Adrenal gland (tissue), 12 donors: Measurements from ENCODE around the gene COX6B1. TPM values are rescaled to one million over a fixed set of nuclear protein-coding genes. Genes with fewer than 3 reads are reported as not detected.

Source experiments
- DNase-seq, 7 donors: peaks; one replicate each; pipeline ENCODE4 v3.0.0-alpha.2; 2019 to 2020
- H3K27ac ChIP-seq, 5 donors: fragments of 200-600 bp; sonication (generic) in 4 of 5; 1 replicate in 3 of 5; 2 replicates in 2 of 5; pipeline versions ENCODE4 v1.5.1 to v1.8.0; 2016 to 2020; ENCODE audit warnings: mild to moderate bottlenecking in 1 of 5
- H3K27me3 ChIP-seq: fragments of 200-600 bp; 2 replicates; pipeline ENCODE4 v1.8.0; 2021
- H3K36me3 ChIP-seq, 2 donors: fragments of 200-600 bp; replicated peaks in 1 of 2; 1 replicate in 1 of 2; 2 replicates in 1 of 2; pipeline versions ENCODE4 v1.5.1 to v1.8.0; 2018 to 2022
- H3K4me1 ChIP-seq, 2 donors: fragments of 200-600 bp; replicated peaks in 1 of 2; 1 replicate in 1 of 2; 2 replicates in 1 of 2; pipeline versions ENCODE4 v1.5.1 to v1.8.0; 2018 to 2021
- H3K4me3 ChIP-seq, 4 donors: fragments of 200-600 bp; sonication (generic) in 3 of 4; one replicate each; pipeline ENCODE4 v1.5.1; 2016 to 2018
- H3K9me3 ChIP-seq, 3 donors: fragments of 200-600 bp; sonication (generic) in 1 of 3; replicated peaks in 1 of 3; 1 replicate in 2 of 3; 2 replicates in 1 of 3; pipeline versions ENCODE4 v1.5.1 to v1.8.0; 2016 to 2021
- POLR2A ChIP-seq, 2 donors: fragments of 450-650 bp; IDR thresholded peaks; one replicate each; pipeline ENCODE4 v1.6.1; 2017; ENCODE audit warnings: antibody characterized with exemption in 2 of 2, mild to moderate bottlenecking in 2 of 2, moderate library complexity in 1 of 2
- WGBS, 4 donors: extraction: QIAGEN DNeasy Blood & Tissue Kit in 2 of 4; methylation state at CpG; one replicate each; pipeline versions ENCODE4 v1.1.5 to v1.1.7; 2013 to 2017; 5-methylcytosine and 5-hydroxymethylcytosine counted together
- intact Hi-C, 2 donors: fragments of 100-400 bp; cut with DNase I; formaldehyde crosslinking; loops; one replicate each; pipeline versions ENCODE4 v1.14.1 to v1.15.0; 2022 to 2023
- polyA plus RNA-seq, 3 donors: library from polyadenylated mRNA; stranded (reverse); fragments of 200-250 nt in 2 of 3; fragments of 350-450 nt in 1 of 3; fragmentation: Illumina TruSeq in 1 of 3; extraction: RNeasy Lipid Tissue Mini Kit (QIAGEN cat#74804) in 1 of 3; gene quantifications; one replicate each; pipeline ENCODE4 v1.2.3, GENCODE V29; 2013 to 2014
- total RNA-seq, 9 donors: library from RNA; depleted of rRNA in 4 of 9; stranded (reverse); fragments of >200 nt in 4 of 9; fragments of 120-200 nt in 1 of 9; fragmentation: NEBNext Ultra II Directional in 1 of 9; extraction: Animal tissue kit (Norgen Biotek cat#: 25700) in 1 of 9; gene quantifications; one replicate each; pipeline versions ENCODE4 v1.1.0 to v1.2.4, GENCODE V29; 2013 to 2023
- TF ChIP-seq, protein P1 (sequence below), 6 experiments: fragments of 450-650 bp in 4 of 6; fragments of 200-600 bp in 2 of 6; sonication (generic) in 1 of 6; IDR thresholded peaks; 1 replicate in 5 of 6; 2 replicates in 1 of 6; pipeline versions ENCODE4 v1.5.1 to v1.8.0; 2016 to 2021; ENCODE audit warnings: antibody characterized with exemption in 6 of 6, mild to moderate bottlenecking in 2 of 6, moderate library complexity in 1 of 6
- donor health status: healthy with polysubstance abuse.
- donor health status: Bipolar disorder and iron deficiency.
- donor health status: DM: yes; HTN: yes; CAD: no.
- donor health status: DM: no; HTN: no; CAD: no.
- donor health status: DM: no; HTN: no; CAD: no.
- donor health status: DM: yes; HTN: yes; CAD: no.

Gene COX6B1
- total and polyA plus RNA-seq, 12 donors: 289 to 1,985 (median 530) TPM

DNA sequence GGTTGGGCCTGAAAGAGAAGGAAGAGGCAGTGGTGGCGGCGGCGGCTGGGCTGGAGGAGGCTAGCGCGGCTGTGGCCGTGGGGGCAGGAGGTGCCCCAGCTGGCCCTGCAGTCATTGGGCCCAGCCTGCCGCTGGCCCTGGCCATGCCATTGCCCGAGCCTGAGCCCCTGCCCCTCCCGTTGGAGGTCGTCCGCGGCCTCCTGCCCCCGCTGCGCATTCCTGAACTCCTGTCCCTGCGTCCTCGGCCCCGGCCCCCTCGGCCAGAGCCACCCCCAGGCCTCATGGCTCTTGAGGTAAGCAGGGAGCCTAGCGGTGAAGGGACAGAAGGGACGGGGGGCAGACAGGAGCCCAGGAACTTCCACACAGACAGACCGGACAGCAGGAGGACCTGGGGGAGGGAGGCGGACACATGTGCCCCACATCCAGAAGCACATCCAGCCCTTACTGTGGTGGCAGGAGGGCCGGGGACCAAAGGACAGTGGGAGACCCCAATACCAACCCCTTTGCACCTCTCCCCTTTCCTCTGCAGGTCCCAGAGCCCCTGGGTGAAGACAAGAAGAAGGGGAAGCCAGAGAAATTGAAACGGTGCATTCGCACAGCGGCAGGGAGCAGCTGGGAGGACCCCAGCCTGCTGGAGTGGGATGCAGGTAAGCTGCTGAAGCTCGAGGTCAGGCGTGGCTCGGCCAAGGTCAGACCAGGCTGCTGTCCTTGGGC lies 14.2 kb upstream of the COX6B1 start:
- DNase-seq: no peak
- intact Hi-C loops: no loop called here
- peaks cover 7 to 14% of the 10 kb centered on the region in 2 donors for H3K4me1 ChIP-seq
- 84 to 90% (median 87%) methylated on average over 21 to 29 of the region's 29 CpGs for WGBS, 4 donors
- no peaks in the 10 kb centered on the region for H3K9me3 ChIP-seq
- no peaks in the 10 kb centered on the region for H3K27me3 ChIP-seq
- TF ChIP-seq POLR2A (IDR thresholded peaks at IDR 0.05): no peak
- H3K4me3 ChIP-seq: no peak overlapping the region
- no peak overlapping the region for H3K27ac ChIP-seq
- peaks cover 0 to 85% of the 10 kb centered on the region in 2 donors for H3K36me3 ChIP-seq

DNA sequence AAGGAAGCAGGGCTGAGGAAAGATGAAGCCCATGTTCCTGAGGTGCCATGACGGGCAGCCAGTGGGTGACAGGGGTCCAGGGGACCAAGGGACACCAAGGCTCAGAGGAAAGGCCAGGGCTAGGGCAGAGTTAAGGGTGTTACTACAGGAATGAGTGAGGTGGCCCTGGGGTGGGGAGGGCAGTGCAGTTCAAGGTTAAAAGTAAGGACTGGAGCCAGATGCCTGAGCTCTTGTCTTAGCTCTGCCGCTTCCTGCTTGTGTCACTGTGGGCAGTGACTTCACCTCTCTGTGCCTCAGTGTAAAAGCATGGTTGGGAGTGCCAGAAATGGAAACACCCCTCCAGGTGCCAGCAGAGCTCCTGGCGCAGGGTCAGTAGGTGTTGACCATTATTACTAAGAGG lies 11.5 kb upstream of the COX6B1 start:
- Histone ChIP-seq H3K36me3 (peaks cover 0 to 68% of the 10 kb centered on the region in 2 donors), H3K27ac (no peak overlapping the region), H3K4me1 (no peaks in the 10 kb centered on the region), H3K27me3 (no peaks in the 10 kb centered on the region), H3K9me3 (no peaks in the 10 kb centered on the region), H3K4me3 (no peak overlapping the region)
- WGBS, 4 donors: 70 to 86% (median 81%) methylated on average over 2 to 3 of the region's 3 CpGs
- no peak for TF ChIP-seq POLR2A (IDR thresholded peaks at IDR 0.05)
- TF ChIP-seq, protein P1, sequence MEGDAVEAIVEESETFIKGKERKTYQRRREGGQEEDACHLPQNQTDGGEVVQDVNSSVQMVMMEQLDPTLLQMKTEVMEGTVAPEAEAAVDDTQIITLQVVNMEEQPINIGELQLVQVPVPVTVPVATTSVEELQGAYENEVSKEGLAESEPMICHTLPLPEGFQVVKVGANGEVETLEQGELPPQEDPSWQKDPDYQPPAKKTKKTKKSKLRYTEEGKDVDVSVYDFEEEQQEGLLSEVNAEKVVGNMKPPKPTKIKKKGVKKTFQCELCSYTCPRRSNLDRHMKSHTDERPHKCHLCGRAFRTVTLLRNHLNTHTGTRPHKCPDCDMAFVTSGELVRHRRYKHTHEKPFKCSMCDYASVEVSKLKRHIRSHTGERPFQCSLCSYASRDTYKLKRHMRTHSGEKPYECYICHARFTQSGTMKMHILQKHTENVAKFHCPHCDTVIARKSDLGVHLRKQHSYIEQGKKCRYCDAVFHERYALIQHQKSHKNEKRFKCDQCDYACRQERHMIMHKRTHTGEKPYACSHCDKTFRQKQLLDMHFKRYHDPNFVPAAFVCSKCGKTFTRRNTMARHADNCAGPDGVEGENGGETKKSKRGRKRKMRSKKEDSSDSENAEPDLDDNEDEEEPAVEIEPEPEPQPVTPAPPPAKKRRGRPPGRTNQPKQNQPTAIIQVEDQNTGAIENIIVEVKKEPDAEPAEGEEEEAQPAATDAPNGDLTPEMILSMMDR (IDR thresholded peaks at IDR 0.05): no peak
- DNase-seq: no peak
- intact Hi-C loops: no loop called here

DNA sequence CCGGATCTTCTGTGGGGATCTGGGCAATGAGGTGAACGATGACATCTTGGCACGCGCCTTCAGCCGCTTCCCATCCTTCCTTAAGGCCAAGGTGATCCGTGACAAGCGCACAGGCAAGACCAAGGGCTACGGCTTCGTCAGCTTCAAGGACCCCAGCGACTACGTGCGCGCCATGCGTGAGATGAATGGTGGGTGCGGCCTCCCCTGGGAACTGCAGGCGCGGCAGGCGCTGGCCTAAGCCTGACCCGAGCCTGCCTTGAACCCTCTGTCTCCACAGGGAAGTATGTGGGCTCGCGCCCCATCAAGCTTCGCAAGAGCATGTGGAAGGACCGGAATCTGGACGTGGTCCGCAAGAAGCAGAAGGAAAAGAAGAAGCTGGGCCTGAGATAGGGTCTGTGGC lies 11.0 kb upstream of the COX6B1 start:
- intact Hi-C loops: no loop called here
- DNase-seq: no peak
- 83 to 94% (median 91%) methylated on average over 15 to 25 of the region's 25 CpGs for WGBS, 4 donors
- Histone ChIP-seq H3K4me1 (no peaks in the 10 kb centered on the region), H3K9me3 (no peaks in the 10 kb centered on the region), H3K27ac (no peak overlapping the region), H3K27me3 (no peaks in the 10 kb centered on the region), H3K36me3 (peaks cover 0 to 63% of the 10 kb centered on the region in 2 donors), H3K4me3 (no peak overlapping the region)
- TF ChIP-seq, protein P1 (IDR thresholded peaks at IDR 0.05): no peak
- no peak for TF ChIP-seq POLR2A (IDR thresholded peaks at IDR 0.05)

DNA sequence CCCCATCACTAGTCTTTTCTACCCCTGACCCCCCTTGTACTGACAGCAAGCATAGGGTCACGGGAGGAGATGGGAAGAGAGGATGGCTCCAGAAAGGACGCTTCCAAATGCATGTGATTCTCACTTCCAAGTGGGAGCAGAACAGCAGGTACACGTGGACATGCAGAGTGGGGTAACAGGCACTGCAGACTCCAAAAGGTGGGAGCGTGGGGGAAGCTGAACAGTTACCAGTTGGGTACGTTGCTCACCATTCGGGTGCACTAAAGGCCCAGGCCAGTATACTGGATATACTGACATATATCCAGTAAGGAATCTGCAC lies 8.8 kb upstream of the COX6B1 start:
- Histone ChIP-seq H3K9me3 (no peaks in the 10 kb centered on the region), H3K4me1 (no peaks in the 10 kb centered on the region), H3K27me3 (no peaks in the 10 kb centered on the region), H3K36me3 (peaks cover 0 to 42% of the 10 kb centered on the region in 2 donors), H3K27ac (no peak overlapping the region), H3K4me3 (no peak overlapping the region)
- no peak for DNase-seq
- intact Hi-C loops: no loop called here
- TF ChIP-seq, protein P1 (IDR thresholded peaks at IDR 0.05): no peak
- TF ChIP-seq POLR2A (IDR thresholded peaks at IDR 0.05): no peak
- WGBS, 4 donors: 52 to 67% (median 54%) methylated on average over 6 of the region's 6 CpGs

DNA sequence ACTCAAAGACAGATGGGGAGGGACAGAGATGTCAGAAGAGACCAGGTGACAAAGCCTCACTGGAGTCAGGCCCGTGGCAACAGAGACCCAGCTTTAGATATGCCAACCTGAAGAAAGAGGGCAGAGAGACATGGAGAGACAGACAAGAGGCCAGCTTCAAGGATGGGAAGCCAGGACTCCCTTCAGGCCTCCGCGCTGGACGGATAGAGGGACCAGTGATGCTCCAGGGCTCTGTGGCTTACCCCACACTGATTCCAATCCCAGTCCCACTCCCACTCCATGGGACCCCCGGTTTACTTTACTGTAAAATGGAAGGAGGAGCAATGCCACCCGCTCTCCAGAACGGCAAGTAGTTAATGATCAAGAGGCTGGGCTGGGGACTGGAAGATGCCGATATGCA lies 8.3 kb upstream of the COX6B1 start:
- Histone ChIP-seq H3K9me3 (no peaks in the 10 kb centered on the region), H3K4me3 (no peak overlapping the region), H3K4me1 (peaks cover 0 to 4% of the 10 kb centered on the region in 2 donors), H3K36me3 (peaks cover 0 to 36% of the 10 kb centered on the region in 2 donors), H3K27ac (no peak overlapping the region), H3K27me3 (no peaks in the 10 kb centered on the region)
- no peak for DNase-seq
- intact Hi-C loops: no loop called here
- 81 to 87% (median 86%) methylated on average over 8 of the region's 8 CpGs for WGBS, 4 donors
- TF ChIP-seq, protein P1 (IDR thresholded peaks at IDR 0.05): no peak
- TF ChIP-seq POLR2A (IDR thresholded peaks at IDR 0.05): no peak
